HG02798 (cell line): ENCODE results near the gene PPIL1.
"Not testable (repeated sequence)": the region's sequence is repeated elsewhere in the genome, so short reads cannot be mapped to it uniquely, and the experiment has no call there.

Experiments used
- ATAC-seq: cut with Tn5 transposase; IDR thresholded peaks from one replicate; pipeline ENCODE4 v1.9.1; 2021; ENCODE audit warnings: mild to moderate bottlenecking; ENCODE audit not compliant: unreplicated experiment, poor library complexity

PPIL1 gene

GRCh38 chr6:36820700-36821580 lies 53.7 kb downstream of the PPIL1 start:
- no peak for ATAC-seq

GRCh38 chr6:36818756-36819155 lies 55.8 kb downstream of the PPIL1 start:
- ATAC-seq: no peak

GRCh38 chr6:36817847-36818246 lies 56.8 kb downstream of the PPIL1 start:
- ATAC-seq: no peak

- ATAC-seq: no peak
Measured at GRCh38 chr6:36817176-36817817, 57.3 kb downstream of the PPIL1 start.

- ATAC-seq: no peak
Measured at GRCh38 chr6:36815962-36816735, 58.5 kb downstream of the PPIL1 start.

GRCh38 chr6:36814249-36814648 lies 60.4 kb downstream of the PPIL1 start:
- ATAC-seq: no peak

- no peak for ATAC-seq
Measured at GRCh38 chr6:36813526-36813925, 61.1 kb downstream of the PPIL1 start.

- not testable (repeated sequence) for ATAC-seq
Measured at GRCh38 chr6:36813047-36813446, 61.6 kb downstream of the PPIL1 start.

- ATAC-seq: no peak
Measured at GRCh38 chr6:36809941-36810803, 64.4 kb downstream of the PPIL1 start.

- ATAC-seq: no peak
Measured at GRCh38 chr6:36809156-36809555, 65.4 kb downstream of the PPIL1 start.

- ATAC-seq: no peak
Measured at GRCh38 chr6:36808634-36809033, 66.0 kb downstream of the PPIL1 start.

GRCh38 chr6:36807750-36808149 lies 66.9 kb downstream of the PPIL1 start:
- ATAC-seq: no peak

- ATAC-seq: no peak
Measured at GRCh38 chr6:36807143-36807542, 67.5 kb downstream of the PPIL1 start.

- no peak for ATAC-seq
Measured at GRCh38 chr6:36805917-36806316, 68.7 kb downstream of the PPIL1 start.

- ATAC-seq: no peak
Measured at GRCh38 chr6:36805096-36805797, 69.4 kb downstream of the PPIL1 start.
